Bone marrow (tissue), 2 donors: ENCODE measurements around the gene VPS9D1.

Source experiments
- DNase-seq, 2 donors: peaks; one replicate each; lab custom pipeline; 2025; lab: John Stamatoyannopoulos, UW

VPS9D1 gene

GRCh38 chr16:89732918-89733242 is 12.2 kb upstream of the VPS9D1 start:
- DNase-seq = no peak

GRCh38 chr16:89732142-89732917 is 11.6 kb upstream of the VPS9D1 start:
- no peak for DNase-seq

- no peak for DNase-seq
Observed at GRCh38 chr16:89730610-89731234, 10.0 kb upstream of the VPS9D1 start.

- no peak for DNase-seq
Observed at GRCh38 chr16:89729863-89730593, 9.3 kb upstream of the VPS9D1 start.

GRCh38 chr16:89729293-89729692 is 8.6 kb upstream of the VPS9D1 start:
- DNase-seq = no peak

GRCh38 chr16:89727406-89728120 is 6.9 kb upstream of the VPS9D1 start:
- no peak for DNase-seq

- DNase-seq = no peak
Observed at GRCh38 chr16:89723279-89724250, 2.9 kb upstream of the VPS9D1 start.

GRCh38 chr16:89722392-89723278 is 1.9 kb upstream of the VPS9D1 start:
- peak; percentile 6 to 56 for DNase-seq

GRCh38 chr16:89721546-89722391 is 1.1 kb upstream of the VPS9D1 start:
- DNase-seq = peak; percentile 77 to 78

GRCh38 chr16:89720551-89720812 is 216 bp downstream of the VPS9D1 start:
- no peak for DNase-seq

- DNase-seq = no peak
Observed at GRCh38 chr16:89717688-89718505, 2.8 kb downstream of the VPS9D1 start.

- DNase-seq = no peak
Observed at GRCh38 chr16:89716916-89717687, 3.6 kb downstream of the VPS9D1 start.

- no peak for DNase-seq
Observed at GRCh38 chr16:89716493-89716892, 4.2 kb downstream of the VPS9D1 start.

- DNase-seq = no peak
Observed at GRCh38 chr16:89712274-89712781, 8.4 kb downstream of the VPS9D1 start.

GRCh38 chr16:89711601-89712273 is 9.0 kb downstream of the VPS9D1 start:
- peak; percentile 10 to 21 for DNase-seq

- no peak for DNase-seq
Observed at GRCh38 chr16:89710709-89711564, 9.8 kb downstream of the VPS9D1 start.
